ENCODE results near the gene COG5. TPM values are rescaled to one million over a fixed set of nuclear protein-coding genes. Genes with fewer than 3 reads are reported as not detected.

The COG5 gene
- total RNA-seq, 2 donors from 2014 or later, result 50.1 to 102 TPM

DNA sequence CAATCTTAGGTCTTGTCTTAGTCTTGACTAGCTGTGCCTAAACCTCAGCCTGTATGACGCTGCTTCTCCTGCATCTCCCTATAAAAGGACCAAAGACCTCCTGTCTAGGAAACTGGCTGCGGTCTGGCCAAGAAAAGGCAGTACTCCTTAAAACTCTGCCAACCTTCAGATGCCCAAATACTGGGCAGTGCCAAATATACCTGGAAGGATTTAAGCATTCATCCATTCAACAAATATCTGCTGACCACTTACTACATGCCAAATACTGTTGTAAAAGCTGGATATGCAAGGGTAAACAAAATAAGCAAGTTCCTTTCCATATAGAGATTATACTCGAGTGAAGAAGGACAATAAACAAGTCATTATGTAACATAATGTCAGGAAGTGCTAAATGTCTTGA, 259.1 kb downstream of the COG5 start:
- no peak for DNase-seq
- no peaks in the 10 kb centered on the region for H3K27me3 ChIP-seq
- H3K36me3 ChIP-seq (replicated peaks in 1 of 2; ENCODE audit: insufficient read depth in 1 of 2, low read depth in 2 of 2), result no peaks in the 10 kb centered on the region
- no peaks in the 10 kb centered on the region for H3K9me3 ChIP-seq
- intact Hi-C loops (cut with DNase I), result no loop called here
- no peak overlapping the region for H3K4me3 ChIP-seq
- ATAC-seq, result no peak
- TF ChIP-seq POLR2A (IDR thresholded peaks at IDR 0.05), result no peak
- TF ChIP-seq, protein P1, sequence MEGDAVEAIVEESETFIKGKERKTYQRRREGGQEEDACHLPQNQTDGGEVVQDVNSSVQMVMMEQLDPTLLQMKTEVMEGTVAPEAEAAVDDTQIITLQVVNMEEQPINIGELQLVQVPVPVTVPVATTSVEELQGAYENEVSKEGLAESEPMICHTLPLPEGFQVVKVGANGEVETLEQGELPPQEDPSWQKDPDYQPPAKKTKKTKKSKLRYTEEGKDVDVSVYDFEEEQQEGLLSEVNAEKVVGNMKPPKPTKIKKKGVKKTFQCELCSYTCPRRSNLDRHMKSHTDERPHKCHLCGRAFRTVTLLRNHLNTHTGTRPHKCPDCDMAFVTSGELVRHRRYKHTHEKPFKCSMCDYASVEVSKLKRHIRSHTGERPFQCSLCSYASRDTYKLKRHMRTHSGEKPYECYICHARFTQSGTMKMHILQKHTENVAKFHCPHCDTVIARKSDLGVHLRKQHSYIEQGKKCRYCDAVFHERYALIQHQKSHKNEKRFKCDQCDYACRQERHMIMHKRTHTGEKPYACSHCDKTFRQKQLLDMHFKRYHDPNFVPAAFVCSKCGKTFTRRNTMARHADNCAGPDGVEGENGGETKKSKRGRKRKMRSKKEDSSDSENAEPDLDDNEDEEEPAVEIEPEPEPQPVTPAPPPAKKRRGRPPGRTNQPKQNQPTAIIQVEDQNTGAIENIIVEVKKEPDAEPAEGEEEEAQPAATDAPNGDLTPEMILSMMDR (IDR thresholded peaks at IDR 0.05), result no peak
- no peak overlapping the region for H3K27ac ChIP-seq
- 66 to 67% methylated on average over 3 of the region's 3 CpGs for WGBS, 2 donors
- no peaks in the 10 kb centered on the region for H3K4me1 ChIP-seq

DNA sequence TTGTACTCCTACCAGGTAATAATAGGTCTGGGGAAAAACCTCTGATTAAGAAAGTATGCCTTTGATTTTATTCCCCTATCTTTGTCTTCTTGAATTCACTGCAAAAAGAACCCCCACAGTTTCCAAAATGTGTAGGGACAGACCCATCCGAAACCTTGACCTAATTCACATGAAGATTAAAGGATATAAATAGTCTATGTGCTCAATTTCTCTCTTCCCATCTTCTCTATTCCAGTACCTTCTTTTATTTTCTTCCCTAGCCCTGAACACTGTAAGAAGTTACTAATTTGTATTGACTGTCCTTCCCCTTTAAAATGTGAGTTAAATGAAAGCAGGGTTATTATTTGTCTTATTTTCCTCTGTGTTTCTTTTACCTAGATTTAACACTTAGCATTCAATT, 259.7 kb downstream of the COG5 start:
- Histone ChIP-seq H3K9me3 (no peaks in the 10 kb centered on the region), H3K27ac (no peak overlapping the region), H3K36me3 (replicated peaks in 1 of 2; ENCODE audit: insufficient read depth in 1 of 2, low read depth in 2 of 2) (no peaks in the 10 kb centered on the region), H3K27me3 (no peaks in the 10 kb centered on the region), H3K4me3 (no peak overlapping the region), H3K4me1 (no peaks in the 10 kb centered on the region)
- no peak for ATAC-seq
- TF ChIP-seq, protein P1 (IDR thresholded peaks at IDR 0.05), result no peak
- no peak for TF ChIP-seq POLR2A (IDR thresholded peaks at IDR 0.05)
- intact Hi-C loops (cut with DNase I), result no loop called here
- no peak for DNase-seq
- 82 to 88% methylated on average over 1 of the region's 1 CpG for WGBS, 2 donors

DNA sequence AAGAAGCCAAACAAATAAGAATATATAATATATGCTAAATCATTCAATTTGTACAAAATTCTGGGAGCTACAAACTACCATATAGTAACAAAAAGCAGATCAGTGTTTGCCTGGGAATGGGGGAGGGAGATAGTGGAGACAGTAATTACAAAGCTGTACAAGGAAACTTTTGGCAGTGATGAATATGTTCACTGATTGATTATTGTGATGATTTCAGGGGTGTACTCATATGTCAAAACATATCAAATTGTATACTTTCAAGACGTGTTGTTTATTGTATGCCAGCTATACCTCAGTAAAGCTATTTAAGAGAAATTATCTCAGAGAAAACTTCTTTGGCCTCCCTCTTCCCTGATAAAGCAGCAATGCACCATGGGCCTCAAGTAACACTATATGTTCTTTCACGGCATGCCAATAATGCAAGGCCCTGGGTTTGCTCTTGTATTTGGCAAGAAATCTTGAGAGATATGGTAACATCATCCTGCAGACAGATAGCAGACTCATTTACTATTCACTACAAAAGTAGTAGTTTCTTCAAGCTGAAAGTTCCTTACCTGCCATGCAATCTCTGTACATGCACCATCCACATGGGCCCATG, 261.4 kb downstream of the COG5 start:
- Histone ChIP-seq H3K9me3 (no peaks in the 10 kb centered on the region), H3K27ac (no peak overlapping the region), H3K27me3 (no peaks in the 10 kb centered on the region), H3K36me3 (replicated peaks in 1 of 2; ENCODE audit: insufficient read depth in 1 of 2, low read depth in 2 of 2) (no peaks in the 10 kb centered on the region), H3K4me1 (no peaks in the 10 kb centered on the region), H3K4me3 (no peak overlapping the region)
- intact Hi-C loops (cut with DNase I), result no loop called here
- 87 to 95% methylated on average over 2 of the region's 2 CpGs for WGBS, 2 donors
- ATAC-seq, result no peak
- TF ChIP-seq, protein P1 (IDR thresholded peaks at IDR 0.05), result no peak
- no peak for TF ChIP-seq POLR2A (IDR thresholded peaks at IDR 0.05)
- no peak for DNase-seq

DNA sequence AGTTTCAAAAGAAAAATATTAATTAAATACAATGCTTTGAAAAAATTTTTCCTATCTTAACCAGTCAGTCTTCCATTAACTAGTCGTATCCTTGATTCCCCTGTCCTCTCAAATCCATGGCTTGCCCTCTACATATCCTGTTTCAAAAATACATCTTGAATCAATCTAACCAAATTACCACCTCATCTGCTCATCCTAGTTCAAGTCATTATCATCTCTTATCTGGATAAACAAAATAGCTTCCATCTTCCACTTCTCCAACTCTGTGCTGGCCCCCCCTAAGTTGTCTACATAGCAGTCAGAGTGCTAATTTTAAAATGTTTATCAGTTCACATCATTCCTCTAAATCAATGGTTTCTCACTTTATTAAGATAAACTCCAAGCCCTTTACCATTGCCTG, 269.5 kb downstream of the COG5 start:
- H3K36me3 ChIP-seq (replicated peaks in 1 of 2; ENCODE audit: insufficient read depth in 1 of 2, low read depth in 2 of 2), result no peaks in the 10 kb centered on the region
- intact Hi-C loops (cut with DNase I), result no loop called here
- no peak overlapping the region for H3K27ac ChIP-seq
- no peaks in the 10 kb centered on the region for H3K27me3 ChIP-seq
- DNase-seq (no peak), ATAC-seq (no peak)
- H3K4me1 ChIP-seq, result no peaks in the 10 kb centered on the region
- no peaks in the 10 kb centered on the region for H3K9me3 ChIP-seq
- no peak for TF ChIP-seq POLR2A (IDR thresholded peaks at IDR 0.05)
- TF ChIP-seq, protein P1 (IDR thresholded peaks at IDR 0.05), result no peak
- H3K4me3 ChIP-seq, result no peak overlapping the region
- 98 to 100% methylated on average over 1 of the region's 1 CpG for WGBS, 2 donors

DNA sequence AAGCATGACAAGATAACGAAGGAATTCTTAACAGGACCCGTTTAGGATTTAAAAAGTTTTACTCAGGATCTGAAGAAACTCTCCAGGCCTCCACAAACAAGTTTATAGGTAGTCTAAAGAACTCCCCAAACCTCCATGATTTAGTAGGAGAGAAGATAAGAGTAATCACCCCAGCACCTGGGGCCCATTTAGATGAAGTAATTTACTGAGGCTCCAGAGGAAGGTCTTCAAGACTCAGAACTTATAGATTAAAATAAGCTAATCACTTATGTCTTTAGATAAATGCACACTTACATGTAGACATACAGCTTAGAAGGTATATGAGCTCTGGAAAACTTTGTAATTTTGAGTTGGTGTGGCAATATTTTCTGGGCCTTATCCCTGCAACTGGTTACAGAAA, 271.1 kb downstream of the COG5 start:
- 86 to 87% methylated on average over 2 of the region's 2 CpGs for WGBS, 2 donors
- Histone ChIP-seq H3K27ac (no peak overlapping the region), H3K9me3 (no peaks in the 10 kb centered on the region), H3K4me1 (no peaks in the 10 kb centered on the region), H3K36me3 (replicated peaks in 1 of 2; ENCODE audit: insufficient read depth in 1 of 2, low read depth in 2 of 2) (no peaks in the 10 kb centered on the region), H3K4me3 (no peak overlapping the region), H3K27me3 (no peaks in the 10 kb centered on the region)
- ATAC-seq, result no peak
- DNase-seq, result no peak
- no peak for TF ChIP-seq POLR2A (IDR thresholded peaks at IDR 0.05)
- TF ChIP-seq, protein P1 (IDR thresholded peaks at IDR 0.05), result no peak
- intact Hi-C loops (cut with DNase I), result no loop called here
